Upper lobe of right lung (tissue), 1 donor: Measurements from ENCODE around the gene AMMECR1. TPM values are rescaled to one million over a fixed set of nuclear protein-coding genes. Genes with fewer than 3 reads are reported as not detected.
A peak's percentile ranks its signal among the peaks of the same experiment; 100 is the strongest.
"Not testable (repeated sequence)": the region's sequence is repeated elsewhere in the genome, so short reads cannot be mapped to it uniquely, and the experiment has no call there.

Experiments
- ATAC-seq: fragments of 200-7000 bp; cut with Tn5 transposase; one replicate; pipeline ENCODE4 v1.9.1; 2020; ENCODE audit warnings: mild to moderate bottlenecking, moderate library complexity
- DNase-seq: peaks from one replicate; pipeline ENCODE4 v3.0.0-alpha.2; 2020
- H3K27ac ChIP-seq: fragments of 200-600 bp; one replicate; pipeline ENCODE4 v1.8.0; 2022
- H3K27me3 ChIP-seq: fragments of 200-600 bp; one replicate; pipeline ENCODE4 v1.8.0; 2022; ENCODE audit warnings: mild to moderate bottlenecking
- H3K36me3 ChIP-seq: fragments of 200-600 bp; one replicate; pipeline ENCODE4 v1.8.0; 2022
- H3K4me1 ChIP-seq: fragments of 200-600 bp; one replicate; pipeline ENCODE4 v1.8.0; 2022
- H3K4me3 ChIP-seq: fragments of 200-600 bp; one replicate; pipeline ENCODE4 v1.8.0; 2022; ENCODE audit warnings: mild to moderate bottlenecking
- H3K9me3 ChIP-seq: fragments of 200-600 bp; one replicate; pipeline ENCODE4 v1.8.0; 2022
- intact Hi-C: fragments of 100-400 bp; cut with DNase I; formaldehyde crosslinking; loops from one replicate; pipeline ENCODE4 v1.11.0; 2022
- total RNA-seq: library from RNA; stranded (reverse); fragmentation: NEBNext Ultra II Directional; extraction: Animal tissue kit (Norgen Biotek cat#: 25700); gene quantifications from one replicate; pipeline ENCODE4 v1.2.1, GENCODE V29; 2021
- TF ChIP-seq, protein P1 (sequence below): fragments of 200-600 bp; IDR thresholded peaks from one replicate; pipeline ENCODE4 v1.8.0; 2022; ENCODE audit warnings: antibody characterized with exemption
- donor health status: DM: no; HTN: yes; CAD: no; lungs with severe emphysema.

AMMECR1 gene
- total RNA-seq, 1 donor from 2014 or later = 6.1 TPM

DNA sequence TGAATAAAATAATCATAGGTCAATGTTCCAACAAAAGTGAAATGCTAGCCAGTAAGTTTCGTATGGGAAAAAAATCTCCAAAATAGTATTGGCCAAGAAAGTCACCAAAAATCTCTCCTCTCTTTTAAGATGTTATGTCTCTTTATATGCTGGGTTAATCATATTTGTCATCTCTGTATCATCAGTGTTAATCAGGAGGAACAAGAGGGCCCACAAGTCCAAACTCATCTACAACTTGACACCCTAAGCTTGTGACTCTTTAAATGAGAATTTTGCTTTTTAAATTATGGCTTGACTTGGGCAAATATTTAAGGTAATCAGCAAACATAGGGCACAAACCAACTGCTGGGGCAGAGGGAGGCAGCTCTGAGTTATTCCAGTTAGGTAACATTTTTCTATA lies 75.5 kb downstream of the AMMECR1 start:
- TF ChIP-seq, protein P1, sequence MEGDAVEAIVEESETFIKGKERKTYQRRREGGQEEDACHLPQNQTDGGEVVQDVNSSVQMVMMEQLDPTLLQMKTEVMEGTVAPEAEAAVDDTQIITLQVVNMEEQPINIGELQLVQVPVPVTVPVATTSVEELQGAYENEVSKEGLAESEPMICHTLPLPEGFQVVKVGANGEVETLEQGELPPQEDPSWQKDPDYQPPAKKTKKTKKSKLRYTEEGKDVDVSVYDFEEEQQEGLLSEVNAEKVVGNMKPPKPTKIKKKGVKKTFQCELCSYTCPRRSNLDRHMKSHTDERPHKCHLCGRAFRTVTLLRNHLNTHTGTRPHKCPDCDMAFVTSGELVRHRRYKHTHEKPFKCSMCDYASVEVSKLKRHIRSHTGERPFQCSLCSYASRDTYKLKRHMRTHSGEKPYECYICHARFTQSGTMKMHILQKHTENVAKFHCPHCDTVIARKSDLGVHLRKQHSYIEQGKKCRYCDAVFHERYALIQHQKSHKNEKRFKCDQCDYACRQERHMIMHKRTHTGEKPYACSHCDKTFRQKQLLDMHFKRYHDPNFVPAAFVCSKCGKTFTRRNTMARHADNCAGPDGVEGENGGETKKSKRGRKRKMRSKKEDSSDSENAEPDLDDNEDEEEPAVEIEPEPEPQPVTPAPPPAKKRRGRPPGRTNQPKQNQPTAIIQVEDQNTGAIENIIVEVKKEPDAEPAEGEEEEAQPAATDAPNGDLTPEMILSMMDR = no peak
- Histone ChIP-seq H3K36me3 (no peaks in the 10 kb centered on the region), H3K4me3 (no peak overlapping the region), H3K9me3 (no peaks in the 10 kb centered on the region), H3K4me1 (no peaks in the 10 kb centered on the region), H3K27me3 (no peaks in the 10 kb centered on the region), H3K27ac (no peak overlapping the region)
- intact Hi-C loops = no loop called here
- ATAC-seq (no peak), DNase-seq (no peak)

DNA sequence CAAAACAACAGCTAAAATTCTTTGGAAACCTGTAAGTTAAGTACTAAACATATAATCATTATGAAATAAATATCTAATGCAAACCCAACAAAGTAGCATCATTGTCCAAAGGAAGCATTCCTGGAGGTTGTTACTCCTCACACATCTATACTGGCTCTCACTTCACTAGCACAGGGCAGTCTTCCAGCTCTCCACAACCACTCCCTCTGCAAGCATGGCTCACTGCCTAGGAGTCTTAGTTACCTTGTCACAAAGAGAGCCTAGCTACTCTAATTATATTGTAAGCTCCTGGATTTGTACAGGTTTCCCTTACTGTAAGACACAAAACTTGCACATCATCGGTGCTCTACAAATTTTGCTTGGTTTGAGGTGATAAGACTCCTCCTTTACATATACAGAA lies 76.1 kb downstream of the AMMECR1 start:
- TF ChIP-seq, protein P1 = no peak
- H3K27me3 ChIP-seq = no peaks in the 10 kb centered on the region
- no peaks in the 10 kb centered on the region for H3K9me3 ChIP-seq
- no peak overlapping the region for H3K27ac ChIP-seq
- DNase-seq (no peak), ATAC-seq (peak; percentile 74)
- intact Hi-C loops = no loop called here
- H3K4me1 ChIP-seq = no peaks in the 10 kb centered on the region
- no peak overlapping the region for H3K4me3 ChIP-seq
- no peaks in the 10 kb centered on the region for H3K36me3 ChIP-seq

DNA sequence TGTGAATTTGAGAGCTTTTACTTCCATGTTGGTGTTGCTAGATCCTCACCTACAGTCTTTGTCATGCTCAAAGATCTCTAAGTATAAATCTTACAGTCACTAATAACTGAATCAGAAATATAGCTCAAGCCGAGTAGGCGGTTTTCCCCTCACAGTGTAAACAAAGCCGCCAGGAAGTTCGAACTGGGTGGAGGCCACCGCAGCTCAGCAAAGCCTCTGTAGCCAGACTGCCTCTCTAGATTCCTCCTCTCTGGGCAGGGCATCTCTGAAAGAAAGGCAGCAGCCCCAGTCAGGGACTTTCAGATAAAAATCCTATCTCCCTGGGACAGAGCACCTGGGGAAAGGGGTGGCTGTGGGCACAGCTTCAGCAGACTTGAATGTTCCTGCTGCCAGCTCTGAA lies 79.6 kb downstream of the AMMECR1 start:
- DNase-seq, H3K4me1 ChIP-seq, H3K27ac ChIP-seq, H3K9me3 ChIP-seq, H3K4me3 ChIP-seq, H3K27me3 ChIP-seq, H3K36me3 ChIP-seq, ATAC-seq, intact Hi-C loops: not testable (repeated sequence)

DNA sequence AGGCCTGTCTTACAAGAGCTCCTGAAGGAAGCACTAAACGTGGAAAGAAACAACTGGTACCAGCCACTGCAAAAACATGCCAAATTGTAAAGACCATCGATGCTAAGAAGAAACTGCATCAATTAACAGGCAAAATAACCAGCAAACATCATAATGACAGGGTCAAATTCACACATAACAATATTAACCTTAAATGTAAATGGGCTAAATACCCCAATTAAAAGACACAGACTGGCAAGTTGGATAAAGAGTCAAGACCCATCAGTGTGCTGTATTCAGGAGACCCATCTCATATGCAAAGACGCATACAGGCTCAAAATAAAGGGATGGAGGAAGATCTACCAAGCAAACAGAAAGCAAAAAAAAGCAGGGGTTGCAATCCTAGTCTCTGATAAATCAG lies 86.4 kb downstream of the AMMECR1 start:
- H3K4me1 ChIP-seq, H3K27me3 ChIP-seq, H3K27ac ChIP-seq, H3K9me3 ChIP-seq, intact Hi-C loops, ATAC-seq, DNase-seq, H3K36me3 ChIP-seq, H3K4me3 ChIP-seq: not testable (repeated sequence)

DNA sequence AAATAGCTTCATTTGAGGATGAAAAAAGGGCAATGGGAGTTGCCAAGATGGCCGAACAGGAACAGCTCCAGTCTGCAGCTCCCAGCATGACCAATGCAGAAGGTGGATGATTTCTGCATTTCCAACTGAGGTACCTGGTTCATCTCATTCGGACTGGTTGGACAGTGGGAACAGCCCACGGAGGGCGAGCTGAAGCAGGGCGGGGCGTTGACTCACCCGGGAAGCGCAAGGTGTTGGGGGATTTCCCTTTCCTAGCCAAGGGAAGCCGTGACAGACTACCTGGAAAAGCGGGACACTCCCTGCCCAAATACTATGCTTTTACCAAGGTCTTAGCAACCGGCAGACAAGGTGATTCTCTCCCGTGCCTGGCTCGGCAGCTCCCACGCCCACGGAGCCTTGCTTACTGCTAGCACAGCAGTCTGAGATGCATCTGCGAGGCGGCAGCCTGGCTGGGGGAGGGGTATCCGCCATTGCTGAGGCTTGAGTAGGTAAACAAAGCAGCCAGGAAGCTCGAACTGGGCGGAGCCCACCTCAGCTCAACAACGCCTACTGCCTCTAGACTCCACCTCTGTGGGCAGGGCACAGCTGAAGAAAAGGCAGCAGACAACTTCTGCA lies 88.3 kb downstream of the AMMECR1 start:
- Histone ChIP-seq H3K4me3 (peak overlapping the region; percentile 33), H3K27ac (peak overlapping the region; percentile 63)
- ATAC-seq, H3K36me3 ChIP-seq, intact Hi-C loops, H3K27me3 ChIP-seq, H3K9me3 ChIP-seq, H3K4me1 ChIP-seq: not testable (repeated sequence)
- DNase-seq = peak; percentile 76

DNA sequence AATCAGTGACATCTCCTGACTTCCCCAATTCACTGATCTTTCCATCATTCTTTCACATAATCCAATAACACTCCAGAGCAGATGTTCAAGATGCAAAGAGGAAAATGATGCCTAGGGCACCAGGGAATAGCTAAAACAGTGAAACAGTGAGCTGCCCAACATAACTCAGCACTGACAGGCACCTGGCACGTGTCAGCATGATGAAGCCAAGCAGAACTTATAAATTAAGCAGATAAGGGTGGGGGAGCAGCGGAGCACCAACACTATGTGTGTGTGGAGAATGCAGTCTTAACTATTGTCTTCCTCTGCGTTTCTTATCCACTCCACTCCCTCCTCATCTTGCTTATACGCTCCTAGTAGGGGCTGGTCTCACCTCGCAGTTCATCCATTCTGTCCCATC lies 89.4 kb downstream of the AMMECR1 start:
- DNase-seq = no peak

DNA sequence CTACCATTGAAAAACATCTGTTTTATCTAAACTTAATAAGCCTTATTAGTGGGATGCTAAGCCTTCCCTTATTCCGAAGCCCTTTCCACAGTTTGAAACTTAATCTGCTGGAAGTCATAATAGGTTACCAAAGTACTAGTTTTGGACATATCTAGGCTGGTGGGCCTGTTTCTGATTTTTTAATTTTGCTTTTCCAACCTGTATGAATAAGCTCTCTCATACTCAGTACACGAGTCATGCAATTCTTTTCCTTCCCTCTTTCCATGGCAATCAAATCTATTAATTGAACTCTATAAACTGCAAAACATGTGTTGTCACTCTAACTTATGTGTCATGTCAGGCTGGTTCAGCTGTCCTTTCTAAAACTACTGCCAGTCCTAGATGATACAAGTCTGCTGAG lies 91.0 kb downstream of the AMMECR1 start:
- Histone ChIP-seq H3K9me3 (no peaks in the 10 kb centered on the region), H3K4me3 (no peak overlapping the region), H3K27me3 (no peaks in the 10 kb centered on the region), H3K27ac (no peak overlapping the region), H3K4me1 (no peaks in the 10 kb centered on the region), H3K36me3 (no peaks in the 10 kb centered on the region)
- ATAC-seq (no peak), DNase-seq (no peak)
- TF ChIP-seq, protein P1 = no peak
- intact Hi-C loops = no loop called here

More for the DNA sequence above, 89.4 kb downstream of the AMMECR1 start:
- H3K4me3 ChIP-seq = no peak overlapping the region
- ATAC-seq = no peak
- no peaks in the 10 kb centered on the region for H3K36me3 ChIP-seq
- H3K27ac ChIP-seq = no peak overlapping the region
- no peaks in the 10 kb centered on the region for H3K9me3 ChIP-seq
- no peaks in the 10 kb centered on the region for H3K27me3 ChIP-seq
- intact Hi-C loops = no loop called here
- no peaks in the 10 kb centered on the region for H3K4me1 ChIP-seq
- TF ChIP-seq, protein P1 = no peak
